Testis (tissue), 3 donors: ENCODE measurements around the gene CENPP. TPM values are rescaled to one million over a fixed set of nuclear protein-coding genes. Genes with fewer than 3 reads are reported as not detected.
A peak's percentile ranks its signal among the peaks of the same experiment; 100 is the strongest.

Source experiments
- DNase-seq: peaks from one replicate; pipeline ENCODE4 v3.0.0-alpha.2; 2019
- H3K27ac ChIP-seq, 2 donors: fragments of 200-600 bp; sonication (generic); one replicate each; pipeline ENCODE4 v1.5.1; 2019
- H3K27me3 ChIP-seq: fragments of 200-600 bp; sonication (generic); one replicate; pipeline ENCODE4 v1.5.1; 2019
- H3K36me3 ChIP-seq: fragments of 200-600 bp; sonication (generic); one replicate; pipeline ENCODE4 v1.5.1; 2017; ENCODE audit warnings: low read depth; ENCODE audit errors: missing control alignments
- H3K4me1 ChIP-seq: fragments of 200-600 bp; sonication (generic); one replicate; pipeline ENCODE4 v1.5.1; 2019
- H3K4me3 ChIP-seq, 2 donors: fragments of 200-600 bp; sonication (generic); one replicate each; pipeline ENCODE4 v1.5.1; 2017 to 2019
- H3K9me3 ChIP-seq: fragments of 200-600 bp; sonication (generic); one replicate; pipeline ENCODE4 v1.5.1; 2017
- POLR2A ChIP-seq: fragments of 450-650 bp; IDR thresholded peaks from one replicate; pipeline ENCODE4 v1.6.1; 2017; ENCODE audit warnings: antibody characterized with exemption, mild to moderate bottlenecking, moderate library complexity
- WGBS, 2 donors: methylation state at CpG; one replicate each; pipeline ENCODE4 v1.1.5; 2018; 5-methylcytosine and 5-hydroxymethylcytosine counted together
- intact Hi-C: fragments of 100-400 bp; cut with DNase I; formaldehyde crosslinking; loops from one replicate; pipeline ENCODE4 v1.15.1; 2023; ENCODE audit warnings: low total_unique reads
- polyA plus RNA-seq: library from polyadenylated mRNA; stranded (reverse); fragments of 350-450 nt; fragmentation: Illumina TruSeq; extraction: RNeasy Lipid Tissue Mini Kit (QIAGEN cat#74804); gene quantifications from one replicate; pipeline ENCODE4 v1.2.3, GENCODE V29; 2014; ENCODE audit warnings: low read depth, low replicate concordance; ENCODE audit not compliant: insufficient read depth
- total RNA-seq, 2 donors: library from RNA; depleted of rRNA; stranded (reverse); fragments of >200 nt; gene quantifications; one replicate each; pipeline ENCODE4 v1.2.3, GENCODE V29; 2016
- TF ChIP-seq, protein P1 (sequence below), 3 experiments: fragments of 450-650 bp in 2 of 3; fragments of 200-600 bp in 1 of 3; sonication (generic) in 1 of 3; IDR thresholded peaks; one replicate each; pipeline ENCODE4 v1.5.1; 2016 to 2019; ENCODE audit warnings: antibody characterized with exemption in 3 of 3, mild to moderate bottlenecking in 2 of 3, moderate library complexity in 1 of 3

The CENPP gene
- total and polyA plus RNA-seq, 3 donors from 2014 or later = 8.1 to 12.1 (median 9.6) TPM

DNA sequence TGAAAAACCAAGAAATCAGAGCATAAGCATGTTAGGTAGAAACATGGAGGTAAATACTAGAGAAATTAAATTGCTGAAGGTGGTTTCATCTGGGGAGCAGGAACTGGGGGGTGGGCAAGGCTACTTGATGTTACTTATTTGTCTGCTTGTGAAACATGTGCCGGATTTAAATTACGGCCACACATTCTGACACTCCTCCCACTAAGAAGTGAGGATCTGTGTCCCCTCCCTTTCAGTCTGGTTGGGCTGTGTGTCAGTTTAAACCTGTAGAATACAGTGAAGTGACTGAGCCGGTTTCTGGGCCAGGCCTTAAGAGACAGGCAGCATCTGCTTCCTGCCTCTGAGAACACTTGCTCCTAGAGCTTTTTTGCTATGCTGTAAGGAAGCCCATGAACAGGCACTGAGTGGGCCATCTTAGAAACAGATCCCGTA lies 29.9 kb upstream of the CENPP start:
- Histone ChIP-seq H3K4me3 (no peak overlapping the region), H3K4me1 (peaks cover 25% of the 10 kb centered on the region), H3K9me3 (no peaks in the 10 kb centered on the region), H3K27ac (peak overlapping the region in 1 of 2 donors; percentile 16), H3K36me3 (no peaks in the 10 kb centered on the region), H3K27me3 (no peaks in the 10 kb centered on the region)
- intact Hi-C loops = no loop called here
- TF ChIP-seq, protein P1, sequence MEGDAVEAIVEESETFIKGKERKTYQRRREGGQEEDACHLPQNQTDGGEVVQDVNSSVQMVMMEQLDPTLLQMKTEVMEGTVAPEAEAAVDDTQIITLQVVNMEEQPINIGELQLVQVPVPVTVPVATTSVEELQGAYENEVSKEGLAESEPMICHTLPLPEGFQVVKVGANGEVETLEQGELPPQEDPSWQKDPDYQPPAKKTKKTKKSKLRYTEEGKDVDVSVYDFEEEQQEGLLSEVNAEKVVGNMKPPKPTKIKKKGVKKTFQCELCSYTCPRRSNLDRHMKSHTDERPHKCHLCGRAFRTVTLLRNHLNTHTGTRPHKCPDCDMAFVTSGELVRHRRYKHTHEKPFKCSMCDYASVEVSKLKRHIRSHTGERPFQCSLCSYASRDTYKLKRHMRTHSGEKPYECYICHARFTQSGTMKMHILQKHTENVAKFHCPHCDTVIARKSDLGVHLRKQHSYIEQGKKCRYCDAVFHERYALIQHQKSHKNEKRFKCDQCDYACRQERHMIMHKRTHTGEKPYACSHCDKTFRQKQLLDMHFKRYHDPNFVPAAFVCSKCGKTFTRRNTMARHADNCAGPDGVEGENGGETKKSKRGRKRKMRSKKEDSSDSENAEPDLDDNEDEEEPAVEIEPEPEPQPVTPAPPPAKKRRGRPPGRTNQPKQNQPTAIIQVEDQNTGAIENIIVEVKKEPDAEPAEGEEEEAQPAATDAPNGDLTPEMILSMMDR (IDR thresholded peaks at IDR 0.05) = no peak
- no peak for TF ChIP-seq POLR2A
- no peak for DNase-seq
- WGBS, 2 donors = 51 to 62% methylated on average over 4 of the region's 4 CpGs

DNA sequence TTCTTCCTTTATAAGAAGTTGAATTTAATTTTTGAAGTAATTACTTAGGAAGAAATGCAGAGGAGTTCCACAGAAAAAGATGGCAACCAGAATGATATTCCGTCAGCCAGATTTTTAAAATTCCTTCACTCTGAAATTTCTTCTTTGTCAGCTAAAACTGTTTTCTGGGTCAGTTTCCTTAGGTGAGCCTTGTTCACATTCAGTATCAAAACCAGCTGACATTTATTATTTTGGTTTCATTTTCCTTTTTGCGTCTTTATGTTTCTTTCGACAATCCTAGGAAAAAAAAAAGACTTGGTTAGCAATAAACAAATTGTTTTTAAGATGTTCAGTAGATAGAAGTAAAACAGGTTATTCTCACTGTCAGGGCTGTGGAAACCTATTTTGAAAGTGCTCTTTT lies 28.1 kb upstream of the CENPP start:
- H3K36me3 ChIP-seq = no peaks in the 10 kb centered on the region
- intact Hi-C loops = no loop called here
- DNase-seq = no peak

DNA sequence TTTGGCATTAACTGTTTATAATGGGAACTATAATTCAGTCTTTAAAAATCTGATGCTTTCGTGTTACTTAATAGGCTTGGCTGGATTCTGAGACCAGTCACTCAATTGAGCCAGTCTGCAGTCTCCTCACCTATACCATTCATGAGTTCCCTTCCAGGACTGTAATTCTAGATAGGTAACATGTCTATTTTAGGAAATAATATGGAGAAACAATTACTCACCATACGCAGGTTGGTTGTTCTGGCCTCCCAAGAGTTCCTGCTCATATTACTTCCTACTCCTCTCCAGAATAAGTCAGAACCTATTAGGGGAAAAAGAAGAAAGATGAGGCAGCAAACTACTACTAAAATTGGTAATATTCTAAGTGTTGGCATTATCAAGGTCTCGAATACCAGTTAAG lies 27.7 kb upstream of the CENPP start:
- WGBS, 2 donors = 90 to 92% methylated on average over 3 of the region's 3 CpGs
- Histone ChIP-seq H3K27me3 (no peaks in the 10 kb centered on the region), H3K9me3 (no peaks in the 10 kb centered on the region), H3K36me3 (no peaks in the 10 kb centered on the region), H3K4me3 (no peak overlapping the region), H3K27ac (no peak overlapping the region), H3K4me1 (peaks cover 11% of the 10 kb centered on the region)
- no peak for TF ChIP-seq POLR2A
- TF ChIP-seq, protein P1 (IDR thresholded peaks at IDR 0.05) = no peak
- intact Hi-C loops = no loop called here
- no peak for DNase-seq

More for the DNA sequence above, 28.1 kb upstream of the CENPP start:
- Histone ChIP-seq H3K27ac (no peak overlapping the region), H3K9me3 (no peaks in the 10 kb centered on the region), H3K4me3 (no peak overlapping the region), H3K27me3 (no peaks in the 10 kb centered on the region), H3K4me1 (peaks cover 14% of the 10 kb centered on the region)
- TF ChIP-seq, protein P1 (IDR thresholded peaks at IDR 0.05) = no peak
- no peak for TF ChIP-seq POLR2A
- 95 to 96% methylated on average over 3 of the region's 3 CpGs for WGBS, 2 donors

DNA sequence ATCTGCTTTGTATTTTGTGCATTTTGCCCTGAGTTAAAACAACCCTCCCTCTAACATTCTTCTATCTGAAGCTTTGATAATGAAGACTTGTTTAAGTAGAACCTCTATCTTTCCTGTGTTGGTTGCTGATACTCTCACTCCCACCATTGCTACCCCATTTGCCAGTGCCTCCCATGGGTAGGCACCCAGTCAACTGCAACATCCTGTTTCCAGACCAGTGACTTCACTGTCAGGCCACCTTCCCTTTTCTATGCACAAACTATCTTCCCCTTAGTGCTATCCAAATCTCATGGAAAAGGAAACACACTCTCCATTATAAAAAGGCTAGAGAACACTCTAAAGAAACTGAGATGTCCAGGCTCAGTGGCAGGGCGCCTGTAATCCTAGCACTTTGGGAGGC lies 26.6 kb upstream of the CENPP start:
- Histone ChIP-seq H3K9me3 (no peaks in the 10 kb centered on the region), H3K36me3 (no peaks in the 10 kb centered on the region), H3K27me3 (no peaks in the 10 kb centered on the region), H3K4me1 (peaks cover 11% of the 10 kb centered on the region), H3K27ac (no peak overlapping the region), H3K4me3 (no peak overlapping the region)
- no peak for DNase-seq
- TF ChIP-seq, protein P1 (IDR thresholded peaks at IDR 0.05) = no peak
- no peak for TF ChIP-seq POLR2A
- intact Hi-C loops = no loop called here
- 78 to 100% methylated on average over 1 of the region's 1 CpG for WGBS, 2 donors

DNA sequence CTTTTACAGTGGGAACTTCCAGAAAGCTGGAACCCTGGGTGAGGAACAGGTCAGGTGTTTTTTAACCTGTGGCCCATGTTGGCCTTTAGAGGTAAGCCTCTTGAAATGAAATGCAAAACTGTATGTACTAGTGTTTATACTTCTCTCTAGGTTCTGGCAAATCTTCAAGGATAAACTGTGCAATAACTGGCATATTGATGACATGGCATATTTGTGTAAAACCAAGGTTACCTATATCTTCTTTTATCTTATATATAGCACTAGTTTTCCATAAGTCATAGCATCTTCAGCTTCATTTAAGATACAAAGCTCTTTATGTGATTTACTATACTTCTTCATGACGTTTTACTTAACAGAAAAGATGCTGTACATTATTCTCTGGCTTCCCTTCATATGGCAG lies 24.8 kb upstream of the CENPP start:
- 60 to 63% methylated on average over 1 of the region's 1 CpG for WGBS, 2 donors

More for the DNA sequence above, 24.8 kb upstream of the CENPP start:
- DNase-seq = no peak
- Histone ChIP-seq H3K27ac (peak overlapping the region in 1 of 2 donors; percentile 4), H3K9me3 (no peaks in the 10 kb centered on the region), H3K4me3 (no peak overlapping the region), H3K27me3 (no peaks in the 10 kb centered on the region), H3K4me1 (no peaks in the 10 kb centered on the region), H3K36me3 (no peaks in the 10 kb centered on the region)
- intact Hi-C loops = no loop called here
- TF ChIP-seq POLR2A = no peak
- TF ChIP-seq, protein P1 (IDR thresholded peaks at IDR 0.05) = no peak
